Iris pigment epithelial cell (primary cell): Measurements from ENCODE around the gene TTC21A.

Experiments
- DNase-seq: peaks from one replicate; pipeline ENCODE4 v3.0.0-alpha.2; 2011; ENCODE audit warnings: low read depth

The TTC21A gene

GRCh38 chr3:39097716-39098472 is 9.6 kb upstream of the TTC21A start:
- DNase-seq = no peak

DNA sequence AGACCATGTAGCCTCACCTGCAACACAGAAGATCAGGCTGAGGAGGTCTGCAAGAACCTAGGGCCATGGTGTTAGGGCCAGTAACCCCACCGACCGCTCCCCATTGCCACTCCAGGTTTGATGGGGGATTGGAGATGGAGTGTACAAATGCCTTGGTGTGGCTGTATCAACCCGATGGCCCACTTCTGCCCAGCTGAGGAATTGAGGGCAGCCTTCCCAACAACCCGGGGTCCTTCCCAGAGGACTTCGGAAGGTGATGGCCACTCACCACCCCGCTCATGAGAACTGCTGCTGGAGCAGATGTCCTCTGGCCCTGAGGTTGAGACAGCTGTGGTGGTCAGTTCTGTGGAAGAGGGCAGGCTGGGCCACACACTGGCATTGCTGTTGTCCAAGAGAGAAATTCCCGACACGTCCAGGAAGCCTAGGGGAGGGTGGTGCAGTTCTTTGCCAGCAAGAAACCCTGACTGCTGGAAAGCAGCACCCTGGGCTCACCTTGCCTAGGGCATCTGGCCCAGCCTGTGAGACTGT is 8.9 kb upstream of the TTC21A start:
- no peak for DNase-seq

GRCh38 chr3:39099242-39099641 is 8.2 kb upstream of the TTC21A start:
- no peak for DNase-seq

GRCh38 chr3:39099738-39100499 is 7.6 kb upstream of the TTC21A start:
- no peak for DNase-seq

- DNase-seq = no peak
Measured at GRCh38 chr3:39100500-39100886, 7.0 kb upstream of the TTC21A start.

DNA sequence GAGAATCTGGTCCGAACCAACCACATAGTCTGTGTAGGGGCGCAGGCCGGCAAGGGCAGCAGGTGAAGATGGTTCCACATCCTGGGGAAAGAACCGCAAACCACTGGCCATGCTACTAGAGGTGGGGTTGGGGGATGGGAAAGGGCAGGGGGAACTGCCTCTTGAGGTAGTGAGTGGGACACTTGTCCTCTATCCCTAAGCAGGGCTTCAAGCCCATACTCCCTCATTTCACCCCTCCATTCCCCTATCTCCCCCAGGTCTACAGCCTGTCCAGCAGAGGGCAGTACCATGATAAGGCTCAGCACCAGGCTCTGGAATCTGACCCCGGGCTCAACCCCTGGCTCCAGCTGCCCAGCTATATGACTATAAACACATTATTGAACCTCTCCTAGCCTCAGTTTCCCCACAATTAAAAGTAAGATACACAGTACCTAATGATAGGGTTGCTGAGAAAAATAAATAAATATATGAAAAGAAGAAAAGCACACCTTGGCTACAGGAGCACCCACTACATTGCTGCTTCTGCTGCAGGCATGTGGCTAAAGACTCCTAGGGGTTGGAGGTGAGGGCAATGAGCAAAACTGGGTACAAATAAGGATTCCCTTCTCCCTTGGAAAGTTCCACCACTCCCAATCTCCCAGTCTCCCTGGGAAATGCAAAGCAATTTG is 6.3 kb upstream of the TTC21A start:
- peak; percentile 35 for DNase-seq

- no peak for DNase-seq
Measured at GRCh38 chr3:39102504-39103323, 4.8 kb upstream of the TTC21A start.

DNA sequence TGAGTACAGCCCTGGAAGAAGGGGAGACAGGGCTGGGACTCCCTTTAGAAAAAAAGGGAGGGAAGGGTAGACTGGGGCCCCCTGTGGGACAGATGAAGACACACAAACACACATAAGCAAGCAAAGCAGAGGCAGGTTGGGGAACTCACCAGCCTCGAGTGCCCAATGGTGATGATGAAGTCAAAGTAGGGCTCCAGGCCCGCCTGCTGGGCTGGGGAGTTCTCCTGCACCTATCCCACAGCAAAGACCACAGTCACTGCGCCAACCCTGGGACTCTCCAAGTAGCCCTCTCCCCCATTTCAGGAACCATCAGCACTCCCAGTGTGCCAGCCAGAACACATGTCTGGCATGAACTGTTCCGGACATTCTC is 4.2 kb upstream of the TTC21A start:
- no peak for DNase-seq

DNA sequence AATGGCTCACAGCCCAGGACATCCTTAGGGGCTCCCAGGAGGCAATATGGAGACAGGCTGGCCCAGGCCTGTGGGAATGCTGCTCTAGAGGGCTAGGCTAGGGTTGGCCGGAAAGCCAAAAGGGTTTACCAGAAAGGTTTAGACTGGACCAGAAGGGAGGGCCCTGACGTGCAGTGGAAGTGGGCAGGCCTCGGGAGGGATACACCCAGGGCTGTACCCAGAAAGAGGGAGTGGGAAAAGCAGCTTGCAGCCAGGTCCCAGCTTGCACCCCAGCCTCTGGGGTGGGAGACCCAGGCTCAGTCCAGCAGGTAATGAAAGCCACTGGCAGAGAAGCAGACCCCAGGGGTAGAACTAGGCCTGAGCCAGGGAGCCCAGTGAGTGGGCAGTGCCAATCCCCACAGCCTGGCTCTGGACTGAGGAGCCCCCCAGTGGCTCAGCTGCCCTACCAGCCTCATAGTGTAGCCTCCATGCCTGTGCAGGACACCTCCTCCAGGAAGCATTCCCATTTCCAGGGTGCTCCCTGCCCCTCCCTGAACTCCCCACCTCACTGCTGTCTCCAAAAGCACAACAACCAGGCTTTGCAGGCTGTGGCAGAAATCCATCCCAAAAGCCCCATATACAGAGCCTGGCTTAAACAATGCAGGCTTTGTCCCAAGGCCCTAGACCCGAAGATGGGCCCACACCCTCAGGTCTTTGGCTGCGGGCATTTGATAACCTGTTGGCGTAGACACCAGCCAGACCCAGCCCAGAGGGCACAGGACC is 3.5 kb upstream of the TTC21A start:
- DNase-seq = no peak

GRCh38 chr3:39104961-39105686 is 2.4 kb upstream of the TTC21A start:
- DNase-seq = no peak

DNA sequence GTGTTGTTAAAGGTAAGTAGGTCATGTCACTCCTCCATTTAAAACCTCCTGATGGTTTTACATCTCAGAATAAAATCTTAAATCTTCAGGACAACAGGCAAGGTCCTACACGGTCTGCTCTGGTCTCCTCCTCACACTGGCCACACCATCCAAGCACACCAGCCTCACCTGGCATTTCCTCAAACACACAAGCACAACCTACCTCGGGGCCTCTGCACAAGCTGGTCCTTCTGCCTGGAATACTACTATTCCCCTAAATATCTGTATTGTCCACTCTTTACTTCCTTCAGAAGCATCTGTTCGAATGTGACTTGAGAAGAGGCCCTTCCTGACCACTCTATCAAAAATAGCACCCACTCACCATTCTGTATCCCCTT is 1.8 kb upstream of the TTC21A start:
- DNase-seq = no peak

- peak; percentile 53 for DNase-seq
Measured at GRCh38 chr3:39106281-39106811, 1.1 kb upstream of the TTC21A start.

- peak; percentile 48 for DNase-seq
Measured at GRCh38 chr3:39106851-39107387, 561 bp upstream of the TTC21A start.

DNA sequence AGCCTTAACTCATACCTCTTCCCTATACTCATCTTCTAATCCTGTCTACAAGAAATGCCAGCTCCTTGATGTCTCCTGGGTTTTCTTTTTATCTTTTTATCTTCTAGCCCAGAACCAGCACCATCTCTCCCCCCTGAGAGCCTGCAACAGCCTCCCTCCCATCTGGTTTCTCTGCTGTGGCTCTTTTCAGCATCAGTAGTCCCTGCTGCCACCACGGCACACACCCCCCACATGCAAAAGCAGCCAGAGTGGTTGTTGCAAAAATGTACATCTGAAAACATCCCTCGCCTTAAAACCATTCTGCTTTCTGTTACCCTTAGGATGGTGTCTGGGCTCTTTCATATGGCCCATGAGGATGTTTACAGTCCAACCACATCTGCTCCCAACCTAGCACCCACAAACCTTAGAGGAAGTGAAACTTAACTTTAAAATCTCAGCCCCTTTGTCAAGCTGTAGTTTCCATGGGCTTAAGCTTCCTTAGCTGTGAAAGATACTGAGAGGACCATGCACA is 775 bp downstream of the TTC21A start:
- no peak for DNase-seq

DNA sequence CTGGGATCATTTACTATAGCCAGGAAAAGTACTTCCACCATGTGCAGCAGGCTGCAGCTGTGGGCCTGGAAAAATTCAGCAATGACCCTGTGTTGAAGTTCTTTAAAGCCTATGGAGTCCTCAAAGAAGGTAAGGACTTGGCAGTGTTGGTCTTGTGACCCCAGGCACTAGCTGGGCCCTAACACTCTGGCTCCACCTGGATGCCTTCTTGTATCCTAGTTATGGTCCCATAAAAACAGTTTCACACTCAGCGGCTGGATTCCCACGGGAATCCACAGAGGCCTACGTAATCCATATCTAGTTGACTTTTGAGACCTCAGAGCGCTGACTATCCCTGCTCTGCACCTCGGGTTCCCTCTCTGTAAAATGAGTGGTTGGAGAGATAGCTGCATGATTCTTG is 1.6 kb downstream of the TTC21A start:
- no peak for DNase-seq

DNA sequence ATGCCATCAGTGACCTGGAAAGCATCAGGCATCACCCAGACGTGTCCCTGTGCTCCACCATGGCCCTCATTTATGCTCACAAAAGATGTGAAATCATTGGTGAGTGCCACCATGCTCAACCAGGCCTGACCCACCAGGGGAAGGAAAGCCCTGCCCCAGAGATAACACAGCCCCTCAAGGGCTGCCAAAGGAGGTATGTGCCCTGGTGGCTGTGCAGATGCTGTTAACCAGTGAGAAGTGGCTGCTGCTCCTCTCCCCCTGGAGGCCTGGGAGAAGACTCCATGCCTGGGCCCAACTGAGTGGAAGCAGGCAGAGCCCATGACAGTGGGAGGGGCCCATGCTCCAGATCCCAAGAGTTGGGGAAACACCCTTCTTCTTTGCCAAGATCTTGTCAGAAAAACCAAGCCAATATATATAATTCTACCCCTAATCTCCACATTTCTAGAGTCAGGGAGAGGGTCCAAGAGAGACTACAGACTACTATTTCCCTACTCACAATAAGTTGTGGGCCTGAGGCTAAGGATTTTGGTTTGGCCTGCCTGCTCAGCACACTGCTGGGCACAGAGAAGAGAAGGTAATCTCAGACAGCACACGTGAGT is 2.7 kb downstream of the TTC21A start:
- DNase-seq = no peak

- DNase-seq = no peak
Measured at GRCh38 chr3:39112113-39112512, 4.6 kb downstream of the TTC21A start.

DNA sequence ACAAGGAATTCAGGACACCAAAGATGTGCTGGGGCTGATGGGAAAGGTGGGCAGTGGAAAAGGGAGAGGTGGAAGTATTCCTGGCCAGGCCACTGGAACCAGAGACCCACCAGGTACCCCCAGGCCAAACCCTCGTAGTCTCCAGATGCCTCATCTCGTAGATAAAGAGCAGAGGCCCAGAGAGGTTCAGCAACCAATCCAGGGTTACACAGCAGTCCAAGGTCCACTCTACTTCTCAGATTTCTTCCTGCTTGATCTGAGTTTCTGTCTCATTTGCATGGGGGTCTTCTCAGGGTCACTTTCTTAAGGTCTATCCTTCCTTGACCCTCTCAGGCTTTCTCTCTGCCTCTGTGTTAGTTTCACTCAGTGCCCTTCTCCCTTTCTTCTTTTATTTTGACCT is 5.1 kb downstream of the TTC21A start:
- no peak for DNase-seq

DNA sequence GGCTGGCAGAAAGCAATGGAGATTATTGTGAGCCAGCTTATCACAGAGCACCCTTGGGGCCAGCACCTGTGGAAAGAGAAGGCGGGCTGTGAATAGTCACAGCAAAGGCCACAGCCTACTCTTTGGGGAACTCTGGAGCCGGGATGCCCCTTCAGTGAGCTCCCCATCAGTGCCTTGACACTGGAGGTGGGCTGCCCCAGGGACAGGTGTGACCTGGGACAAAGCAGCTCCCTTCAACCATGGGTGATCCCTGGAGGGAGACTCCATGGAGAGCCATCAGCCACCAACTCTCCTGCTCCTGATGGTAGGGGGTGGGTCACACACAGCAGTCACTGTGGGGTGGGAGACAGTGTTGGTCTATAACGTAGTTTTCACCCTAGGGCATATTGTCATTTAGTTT is 5.8 kb downstream of the TTC21A start:
- no peak for DNase-seq
